ENCODE data around the gene DYNC1LI2. TPM values are rescaled to one million over a fixed set of nuclear protein-coding genes. Genes with fewer than 3 reads are reported as not detected.
"Not testable (repeated sequence)": the region's sequence is repeated elsewhere in the genome, so short reads cannot be mapped to it uniquely, and the experiment has no call there.

The DYNC1LI2 gene
- total and polyA plus RNA-seq, 2 donors = 74.6 to 153 TPM

GRCh38 chr16:66699898-66700297, 51.5 kb downstream of the DYNC1LI2 start:
- 75% methylated on average over 1 of the region's 1 CpG for WGBS
- no peak for DNase-seq (ENCODE audit: extremely low spot score)
- Histone ChIP-seq H3K4me1 (ENCODE audit: insufficient read depth) (peaks cover 3% of the 10 kb centered on the region), H3K36me3 (ENCODE audit: insufficient read depth) (no peaks in the 10 kb centered on the region), H3K27ac (ENCODE audit: low read depth) (no peak overlapping the region), H3K4me3 (ENCODE audit: low read depth, low read length) (no peak overlapping the region)

- Histone ChIP-seq H3K4me3 (ENCODE audit: low read depth, low read length) (no peak overlapping the region), H3K36me3 (ENCODE audit: insufficient read depth) (no peaks in the 10 kb centered on the region), H3K27ac (ENCODE audit: low read depth) (no peak overlapping the region), H3K4me1 (ENCODE audit: insufficient read depth) (peaks cover 3% of the 10 kb centered on the region)
- 80% methylated on average over 7 of the region's 7 CpGs for WGBS
- DNase-seq (ENCODE audit: extremely low spot score) = no peak
Measured at GRCh38 chr16:66698046-66698445, 53.4 kb downstream of the DYNC1LI2 start.

- DNase-seq (ENCODE audit: extremely low spot score) = peak; percentile 35
- Histone ChIP-seq H3K4me1 (ENCODE audit: insufficient read depth) (peaks cover 3% of the 10 kb centered on the region), H3K4me3 (ENCODE audit: low read depth, low read length) (peak within 1 kb of the TSS; percentile 67), H3K36me3 (ENCODE audit: insufficient read depth) (no peaks in the 10 kb centered on the region), H3K27ac (ENCODE audit: low read depth) (peak within 1 kb of the TSS; percentile 33)
- WGBS = 5% methylated on average over 84 of the region's 84 CpGs
Measured at GRCh38 chr16:66696669-66697630, 54.5 kb downstream of the DYNC1LI2 start, which contains the start of gene CMTM4. Gene CMTM4 (minus strand): TSS chr16:66696743. CDS start chr16:66696525, 218 bp downstream.

- H3K4me1 ChIP-seq (ENCODE audit: insufficient read depth) = peaks cover 3% of the 10 kb centered on the region
- DNase-seq (ENCODE audit: extremely low spot score) = no peak
Measured at GRCh38 chr16:66695935-66696668, 55.3 kb downstream of the DYNC1LI2 start.

GRCh38 chr16:66695471-66695934, 55.9 kb downstream of the DYNC1LI2 start:
- no peak for DNase-seq (ENCODE audit: extremely low spot score)
- H3K27ac ChIP-seq (ENCODE audit: low read depth) = no peak overlapping the region
- H3K36me3 ChIP-seq (ENCODE audit: insufficient read depth) = no peaks in the 10 kb centered on the region
- H3K4me3 ChIP-seq (ENCODE audit: low read depth, low read length) = peak overlapping the region; percentile 67
- peaks cover 3% of the 10 kb centered on the region for H3K4me1 ChIP-seq (ENCODE audit: insufficient read depth)
- WGBS = 48% methylated on average over 8 of the region's 8 CpGs

More at GRCh38 chr16:66695935-66696668, 55.3 kb downstream of the DYNC1LI2 start:
- WGBS = 2% methylated on average over 91 of the region's 91 CpGs
- H3K27ac ChIP-seq (ENCODE audit: low read depth) = no peak overlapping the region
- H3K4me3 ChIP-seq (ENCODE audit: low read depth, low read length) = peak overlapping the region; percentile 67
- no peaks in the 10 kb centered on the region for H3K36me3 ChIP-seq (ENCODE audit: insufficient read depth)

GRCh38 chr16:66693149-66693548, 58.3 kb downstream of the DYNC1LI2 start:
- Histone ChIP-seq H3K4me1 (ENCODE audit: insufficient read depth) (peaks cover 3% of the 10 kb centered on the region), H3K36me3 (ENCODE audit: insufficient read depth) (no peaks in the 10 kb centered on the region), H3K4me3 (ENCODE audit: low read depth, low read length) (no peak overlapping the region), H3K27ac (ENCODE audit: low read depth) (no peak overlapping the region)
- no peak for DNase-seq (ENCODE audit: extremely low spot score)
- WGBS = 95% methylated on average over 4 of the region's 4 CpGs

- WGBS = 91% methylated on average over 6 of the region's 6 CpGs
- H3K27ac ChIP-seq (ENCODE audit: low read depth) = no peak overlapping the region
Measured at GRCh38 chr16:66692341-66692740, 59.1 kb downstream of the DYNC1LI2 start.

GRCh38 chr16:66691234-66691633, 60.2 kb downstream of the DYNC1LI2 start:
- H3K4me1 ChIP-seq (ENCODE audit: insufficient read depth) = peaks cover 3% of the 10 kb centered on the region
- H3K4me3 ChIP-seq (ENCODE audit: low read depth, low read length) = no peak overlapping the region
- no peak overlapping the region for H3K27ac ChIP-seq (ENCODE audit: low read depth)
- no peaks in the 10 kb centered on the region for H3K36me3 ChIP-seq (ENCODE audit: insufficient read depth)
- DNase-seq (ENCODE audit: extremely low spot score) = no peak
- WGBS = 87% methylated on average over 6 of the region's 6 CpGs

More at GRCh38 chr16:66692341-66692740, 59.1 kb downstream of the DYNC1LI2 start:
- no peak overlapping the region for H3K4me3 ChIP-seq (ENCODE audit: low read depth, low read length)
- no peak for DNase-seq (ENCODE audit: extremely low spot score)
- H3K36me3 ChIP-seq (ENCODE audit: insufficient read depth) = no peaks in the 10 kb centered on the region
- H3K4me1 ChIP-seq (ENCODE audit: insufficient read depth) = peaks cover 3% of the 10 kb centered on the region

GRCh38 chr16:66690106-66690847, 61.1 kb downstream of the DYNC1LI2 start:
- H3K27ac ChIP-seq (ENCODE audit: low read depth) = no peak overlapping the region
- 70% methylated on average over 7 of the region's 7 CpGs for WGBS
- DNase-seq (ENCODE audit: extremely low spot score) = no peak
- H3K4me1 ChIP-seq (ENCODE audit: insufficient read depth) = peaks cover 3% of the 10 kb centered on the region
- no peak overlapping the region for H3K4me3 ChIP-seq (ENCODE audit: low read depth, low read length)
- no peaks in the 10 kb centered on the region for H3K36me3 ChIP-seq (ENCODE audit: insufficient read depth)

GRCh38 chr16:66689282-66689681, 62.1 kb downstream of the DYNC1LI2 start:
- Histone ChIP-seq H3K4me3 (ENCODE audit: low read depth, low read length) (no peak overlapping the region), H3K27ac (ENCODE audit: low read depth) (no peak overlapping the region), H3K4me1 (ENCODE audit: insufficient read depth) (no peaks in the 10 kb centered on the region), H3K36me3 (ENCODE audit: insufficient read depth) (peaks cover 1% of the 10 kb centered on the region)
- WGBS = 92% methylated on average over 6 of the region's 6 CpGs
- DNase-seq (ENCODE audit: extremely low spot score) = no peak

GRCh38 chr16:66687906-66688625, 63.3 kb downstream of the DYNC1LI2 start:
- H3K36me3 ChIP-seq (ENCODE audit: insufficient read depth) = peaks cover 1% of the 10 kb centered on the region
- H3K4me3 ChIP-seq (ENCODE audit: low read depth, low read length) = no peak overlapping the region
- H3K27ac ChIP-seq (ENCODE audit: low read depth) = no peak overlapping the region
- WGBS = 93% methylated on average over 9 of the region's 9 CpGs
- no peak for DNase-seq (ENCODE audit: extremely low spot score)
- no peaks in the 10 kb centered on the region for H3K4me1 ChIP-seq (ENCODE audit: insufficient read depth)

- H3K27ac ChIP-seq (ENCODE audit: low read depth); DNase-seq (ENCODE audit: extremely low spot score); H3K4me3 ChIP-seq (ENCODE audit: low read depth, low read length); H3K4me1 ChIP-seq (ENCODE audit: insufficient read depth); H3K36me3 ChIP-seq (ENCODE audit: insufficient read depth): not testable (repeated sequence)
- 94% methylated on average over 14 of the region's 14 CpGs for WGBS
Measured at GRCh38 chr16:66685501-66686115, 65.8 kb downstream of the DYNC1LI2 start.

Data from urinary bladder (tissue), 4 donors.